Endothelial cell of umbilical vein (primary cell): ENCODE measurements around the gene TEAD2. TPM values are rescaled to one million over a fixed set of nuclear protein-coding genes. Genes with fewer than 3 reads are reported as not detected.

Experiments used
- BruUV-seq: library from RNA; stranded (reverse); fragments of 400-500 nt; replicated peaks from 2 replicates; lab custom pipeline; 2021; lab: Mats Ljungman, UMichigan
- CTCF ChIA-PET: fragments of 300-600, 350-600 bp; sonication (Branson Sonifier 250); formaldehyde crosslinking; loops from one replicate; lab custom pipeline; 2021; ENCODE audit warnings: antibody characterized with exemption, inconsistent platforms; lab: Charles Lee
- POLR2A ChIA-PET: fragments of 300-600, 350-600 bp; sonication (Branson Sonifier 250); formaldehyde crosslinking; loops from one replicate; lab custom pipeline; 2021; ENCODE audit warnings: antibody characterized with exemption, inconsistent platforms; lab: Charles Lee
- DNase-seq: peaks from one replicate; pipeline ENCODE4 v3.0.0-alpha.2; 2011; ENCODE audit warnings: low read depth, low spot score
- FAIRE-seq: peaks from 2 replicates; lab custom pipeline; 2011; peaks lifted over from hg19 to GRCh38; lab: Jason Lieb, UNC
- H2AFZ ChIP-seq: 2 replicates; pipeline ENCODE4 v1.6.0; 2012; ENCODE audit warnings: low read depth, low read length, control low read depth, inconsistent platforms
- H3K27ac ChIP-seq: 2 replicates; pipeline ENCODE4 v1.5.1; 2011; ENCODE audit warnings: low read depth, mild to moderate bottlenecking, control low read depth, low read length, moderate library complexity; ENCODE audit not compliant: insufficient read depth
- H3K27me3 ChIP-seq, 2 experiments: 2 replicates each; pipeline versions ENCODE4 v1.6.0 to v1.6.1; 2011; ENCODE audit warnings: low read length in 2 of 2, mixed read lengths in 1 of 2; ENCODE audit not compliant: control insufficient read depth in 2 of 2, insufficient read depth in 2 of 2
- H3K36me3 ChIP-seq, 2 experiments: 2 replicates in 1 of 2; 3 replicates in 1 of 2; pipeline ENCODE4 v1.5.1; 2011; ENCODE audit warnings: low read length in 2 of 2, mild to moderate bottlenecking in 1 of 2, moderate library complexity in 1 of 2; ENCODE audit not compliant: control insufficient read depth in 2 of 2, insufficient read depth in 2 of 2; ENCODE audit errors: extremely low read depth in 1 of 2
- H3K4me1 ChIP-seq: 3 replicates; pipeline ENCODE4 v1.5.1; 2011; ENCODE audit warnings: mild to moderate bottlenecking, low read length; ENCODE audit not compliant: control insufficient read depth, insufficient read depth; ENCODE audit errors: extremely low read depth
- H3K4me2 ChIP-seq: 2 replicates; pipeline ENCODE4 v1.6.1; 2011; ENCODE audit warnings: low read length, control low read depth, mixed read lengths; ENCODE audit not compliant: insufficient read depth
- H3K4me3 ChIP-seq, 3 experiments: fragments of 200-600 bp in 1 of 3; sonication (generic), shearing (Covaris generic) in 1 of 3; replicated peaks in 1 of 3; 2 replicates each; pipeline ENCODE4 v1.5.1; 2011 to 2016; ENCODE audit warnings: control low read depth in 3 of 3, low read length in 3 of 3, mild to moderate bottlenecking in 2 of 3, inconsistent platforms in 1 of 3, low read depth in 1 of 3, moderate library complexity in 1 of 3; ENCODE audit not compliant: insufficient read depth in 1 of 3
- H3K79me2 ChIP-seq: 2 replicates; pipeline ENCODE4 v1.6.0; 2012; ENCODE audit warnings: low read length, inconsistent platforms; ENCODE audit not compliant: control insufficient read depth, insufficient read depth
- H3K9ac ChIP-seq: replicated peaks from 2 replicates; pipeline ENCODE3; 2011; ENCODE audit warnings: low read length, control low read depth; ENCODE audit not compliant: insufficient read depth; ENCODE audit errors: extremely low read depth
- H3K9me1 ChIP-seq: replicated peaks from 3 replicates; pipeline ENCODE4 v1.6.0; 2011; ENCODE audit warnings: mild to moderate bottlenecking, low read length; ENCODE audit not compliant: control insufficient read depth, insufficient read depth; ENCODE audit errors: extremely low read depth
- H3K9me3 ChIP-seq: replicated peaks from 2 replicates; pipeline ENCODE4 v1.5.1; 2012; ENCODE audit warnings: low read length, inconsistent platforms; ENCODE audit not compliant: control insufficient read depth, insufficient read depth
- H4K20me1 ChIP-seq: replicated peaks from 2 replicates; pipeline ENCODE3; 2011; ENCODE audit warnings: mild to moderate bottlenecking, low read length; ENCODE audit not compliant: control insufficient read depth, insufficient read depth; ENCODE audit errors: extremely low read depth
- EZH2 ChIP-seq: IDR thresholded peaks from 2 replicates; pipeline ENCODE4 v1.6.1; 2012; ENCODE audit warnings: borderline replicate concordance, low read depth, mild to moderate bottlenecking, moderate library complexity, low read length, inconsistent platforms; ENCODE audit not compliant: severe bottlenecking
- FOS ChIP-seq: IDR thresholded peaks from 2 replicates; pipeline ENCODE4 v1.6.1; 2011; ENCODE audit warnings: mild to moderate bottlenecking, low read length, moderate library complexity, borderline replicate concordance; ENCODE audit not compliant: insufficient read depth
- GATA2 ChIP-seq: IDR thresholded peaks from 2 replicates; pipeline ENCODE4 v1.7.0; 2011; ENCODE audit warnings: low read depth, mild to moderate bottlenecking, moderate library complexity, mixed read lengths, low read length; ENCODE audit not compliant: insufficient read length, insufficient read depth
- JUN ChIP-seq: IDR thresholded peaks from 2 replicates; pipeline ENCODE4 v1.6.1; 2011; ENCODE audit warnings: borderline replicate concordance, low read depth; ENCODE audit not compliant: insufficient read length, insufficient read depth
- MYC ChIP-seq: IDR thresholded peaks from one replicate; pipeline ENCODE4 v1.6.1; 2011; ENCODE audit warnings: mild to moderate bottlenecking, low read depth, low read length
- POLR2A ChIP-seq: IDR thresholded peaks from 2 replicates; pipeline ENCODE4 v1.6.1; 2012; ENCODE audit warnings: low read depth, mild to moderate bottlenecking, control low read depth, low read length
- POLR2AphosphoS5 ChIP-seq: IDR thresholded peaks from 2 replicates; pipeline ENCODE4 v1.6.1; 2012; ENCODE audit warnings: low read depth, mild to moderate bottlenecking, control low read depth, low read length, moderate library complexity; ENCODE audit not compliant: insufficient read depth
- dilution Hi-C: fragments of 300-500 bp; cut with MboI; formaldehyde crosslinking; loops from one replicate; pipeline ENCODE4 v1.15.0; 2019; ENCODE audit warnings: low sequenced_read_pairs; ENCODE audit not compliant: extremely low pct_ligation_motif_present
- intact Hi-C: fragments of 100-400 bp; cut with micrococcal nuclease; formaldehyde crosslinking; loops from one replicate; pipeline ENCODE4 v1.10.0; 2022
- polyA plus RNA-seq, 4 experiments: library from polyadenylated mRNA; depleted of rRNA in 3 of 4; stranded (reverse) in 3 of 4; unstranded in 1 of 4; fragments of >200 nt; gene quantifications; 2 replicates each; pipeline versions ENCODE4 v1.2.1 to v1.2.3, GENCODE V29; 2011 to 2012; ENCODE audit warnings: missing spikeins in 1 of 4
- total RNA-seq: library from RNA; stranded (reverse); gene quantifications from 2 replicates; pipeline ENCODE4 v1.2.3, GENCODE V29; 2021
- TF ChIP-seq, protein P1 (sequence below): IDR thresholded peaks from 2 replicates; pipeline ENCODE4 v1.6.1; 2011; ENCODE audit not compliant: insufficient read depth, insufficient read length
- TF ChIP-seq, protein P2 (sequence below), 2 donors: IDR thresholded peaks; 1 replicate in 1 of 2; 2 replicates in 1 of 2; pipeline ENCODE4 v1.5.1; 2011; ENCODE audit warnings: low read length in 2 of 2, mild to moderate bottlenecking in 2 of 2, moderate library complexity in 2 of 2, control low read depth in 1 of 2, inconsistent platforms in 1 of 2, low read depth in 1 of 2; ENCODE audit not compliant: insufficient read depth in 1 of 2; ENCODE audit errors: extremely low read depth in 1 of 2

The TEAD2 gene
- total and polyA plus RNA-seq, 2 donors (not counting 3 experiments of a cell fraction or from before 2014, with no cell fraction given), result 60.9 to 89.4 TPM

DNA sequence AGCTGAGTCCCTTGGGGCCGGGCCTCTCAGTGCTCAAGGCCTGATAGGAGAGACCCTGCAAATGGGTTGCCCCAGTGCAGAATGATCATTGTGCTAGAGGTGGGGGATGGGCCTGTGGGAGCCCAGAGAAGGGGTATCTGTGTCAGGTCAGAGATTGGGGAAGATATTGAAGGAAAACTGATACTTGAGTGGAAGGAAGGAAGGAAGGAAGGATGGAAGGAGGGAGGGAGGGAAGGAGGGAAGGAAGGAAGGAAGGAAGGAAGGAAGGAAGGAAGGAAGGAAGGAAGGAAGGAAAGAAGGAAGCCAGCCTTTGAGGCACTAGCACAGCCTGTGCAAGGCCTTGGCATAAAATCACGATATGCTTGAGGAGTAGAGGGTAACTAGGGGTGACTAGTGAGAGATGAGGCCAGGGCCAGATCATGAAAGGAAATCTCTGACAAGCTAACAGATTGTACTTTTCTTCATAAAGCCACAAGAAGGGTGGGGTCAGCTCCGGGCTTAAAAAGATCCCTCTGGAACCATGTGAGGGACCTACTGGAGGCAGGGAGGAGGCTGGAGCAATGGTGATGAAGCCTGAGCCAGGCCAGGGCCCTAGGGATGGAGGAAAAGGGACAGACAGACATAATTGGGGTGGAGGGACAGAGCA is 49.6 kb upstream of the TEAD2 start:
- no peak for TF ChIP-seq JUN
- H3K9ac ChIP-seq, result no peak overlapping the region
- H2AFZ ChIP-seq, result no peak overlapping the region
- H3K4me3 ChIP-seq, result no peak overlapping the region
- H3K36me3 ChIP-seq, result no peaks in the 10 kb centered on the region
- no peaks in the 10 kb centered on the region for H4K20me1 ChIP-seq
- intact Hi-C loops, result no loop called here
- H3K9me3 ChIP-seq, result no peaks in the 10 kb centered on the region
- no TSS peak for BruUV-seq
- H3K4me1 ChIP-seq, result no peaks in the 10 kb centered on the region
- dilution Hi-C loops, result no loop called here
- no peaks in the 10 kb centered on the region for H3K9me1 ChIP-seq
- no peak overlapping the region for H3K4me2 ChIP-seq
- ChIA-PET CTCF (interaction anchor here (0.7 to 1.3 kb wide), 3 partner anchors 8 to 421 kb away, joined by 3 to 4 read pairs (median 3); no protein-coding TSS in a partner anchor), POLR2A (no interaction called here)
- FAIRE-seq, result no peak
- no peak overlapping the region for H3K27ac ChIP-seq
- H3K79me2 ChIP-seq, result no peaks in the 10 kb centered on the region
- peaks cover 0 to under 1% of the 10 kb centered on the region in 2 experiments for H3K27me3 ChIP-seq
- DNase-seq, result no peak

DNA sequence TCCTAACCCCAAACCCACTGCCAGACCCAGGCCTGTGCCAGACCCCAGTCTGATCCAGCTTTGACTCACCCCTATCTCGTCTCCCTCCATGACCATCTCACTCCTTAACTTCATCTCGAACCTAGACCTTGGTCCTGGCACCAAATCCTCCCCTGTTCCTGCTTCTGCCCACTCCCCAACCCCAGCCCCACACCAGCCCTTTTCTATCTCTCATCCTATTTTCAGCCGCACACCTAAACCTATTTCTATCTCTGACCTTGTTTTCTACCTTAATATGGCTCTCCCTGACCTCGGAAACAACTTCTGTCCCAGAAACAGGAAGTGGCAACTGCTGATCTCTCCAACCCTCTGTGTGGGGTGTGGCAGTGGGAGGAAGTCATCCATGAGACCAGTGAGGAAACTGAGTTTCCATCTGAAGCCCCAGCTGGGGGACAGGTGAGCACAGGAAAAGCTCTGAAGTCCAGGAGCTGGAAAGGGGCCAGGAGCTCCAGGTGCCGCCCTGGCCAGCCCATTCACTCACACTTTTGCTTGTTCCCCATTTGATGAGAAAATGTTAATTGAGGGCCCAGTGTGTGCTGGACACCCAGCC is 47.3 kb upstream of the TEAD2 start:
- H4K20me1 ChIP-seq, result no peaks in the 10 kb centered on the region
- dilution Hi-C loops, result no loop called here
- no peak overlapping the region for H2AFZ ChIP-seq
- intact Hi-C loops, result no loop called here
- H3K27ac ChIP-seq, result no peak overlapping the region
- no peak for DNase-seq
- TF ChIP-seq, protein P1, sequence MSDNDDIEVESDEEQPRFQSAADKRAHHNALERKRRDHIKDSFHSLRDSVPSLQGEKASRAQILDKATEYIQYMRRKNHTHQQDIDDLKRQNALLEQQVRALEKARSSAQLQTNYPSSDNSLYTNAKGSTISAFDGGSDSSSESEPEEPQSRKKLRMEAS, result no peak
- TF ChIP-seq, protein P2, sequence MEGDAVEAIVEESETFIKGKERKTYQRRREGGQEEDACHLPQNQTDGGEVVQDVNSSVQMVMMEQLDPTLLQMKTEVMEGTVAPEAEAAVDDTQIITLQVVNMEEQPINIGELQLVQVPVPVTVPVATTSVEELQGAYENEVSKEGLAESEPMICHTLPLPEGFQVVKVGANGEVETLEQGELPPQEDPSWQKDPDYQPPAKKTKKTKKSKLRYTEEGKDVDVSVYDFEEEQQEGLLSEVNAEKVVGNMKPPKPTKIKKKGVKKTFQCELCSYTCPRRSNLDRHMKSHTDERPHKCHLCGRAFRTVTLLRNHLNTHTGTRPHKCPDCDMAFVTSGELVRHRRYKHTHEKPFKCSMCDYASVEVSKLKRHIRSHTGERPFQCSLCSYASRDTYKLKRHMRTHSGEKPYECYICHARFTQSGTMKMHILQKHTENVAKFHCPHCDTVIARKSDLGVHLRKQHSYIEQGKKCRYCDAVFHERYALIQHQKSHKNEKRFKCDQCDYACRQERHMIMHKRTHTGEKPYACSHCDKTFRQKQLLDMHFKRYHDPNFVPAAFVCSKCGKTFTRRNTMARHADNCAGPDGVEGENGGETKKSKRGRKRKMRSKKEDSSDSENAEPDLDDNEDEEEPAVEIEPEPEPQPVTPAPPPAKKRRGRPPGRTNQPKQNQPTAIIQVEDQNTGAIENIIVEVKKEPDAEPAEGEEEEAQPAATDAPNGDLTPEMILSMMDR (IDR thresholded peaks at IDR 0.05; ENCODE audit: extremely low read depth in 1 of 2, insufficient read depth in 1 of 2, low read depth in 1 of 2, low read length in 2 of 2), result no peak
- no peak for TF ChIP-seq JUN
- TF ChIP-seq FOS, result no peak
- TF ChIP-seq MYC, result no peak
- no peak for TF ChIP-seq POLR2AphosphoS5
- TF ChIP-seq POLR2A, result no peak
- no peak for TF ChIP-seq EZH2
- TF ChIP-seq GATA2, result no peak
- H3K79me2 ChIP-seq, result no peaks in the 10 kb centered on the region
- H3K4me3 ChIP-seq, result no peak overlapping the region
- no peaks in the 10 kb centered on the region for H3K4me1 ChIP-seq
- no peak for FAIRE-seq
- H3K4me2 ChIP-seq, result no peak overlapping the region
- H3K9me1 ChIP-seq, result no peaks in the 10 kb centered on the region
- CTCF ChIA-PET, result interaction anchor here (0.9 to 1.2 kb wide), 2 partner anchors 18 to 40 kb away, joined by 3 read pairs; no protein-coding TSS in a partner anchor
- POLR2A ChIA-PET, result no interaction called here
- H3K36me3 ChIP-seq, result no peaks in the 10 kb centered on the region
- H3K9me3 ChIP-seq, result no peaks in the 10 kb centered on the region
- H3K27me3 ChIP-seq, result no peaks in the 10 kb centered on the region
- H3K9ac ChIP-seq, result no peak overlapping the region
- no TSS peak for BruUV-seq
